ENCODE results near the gene ACAD10.
"Not testable (repeated sequence)": the region's sequence is repeated elsewhere in the genome, so short reads cannot be mapped to it uniquely, and the experiment has no call there.

DNA sequence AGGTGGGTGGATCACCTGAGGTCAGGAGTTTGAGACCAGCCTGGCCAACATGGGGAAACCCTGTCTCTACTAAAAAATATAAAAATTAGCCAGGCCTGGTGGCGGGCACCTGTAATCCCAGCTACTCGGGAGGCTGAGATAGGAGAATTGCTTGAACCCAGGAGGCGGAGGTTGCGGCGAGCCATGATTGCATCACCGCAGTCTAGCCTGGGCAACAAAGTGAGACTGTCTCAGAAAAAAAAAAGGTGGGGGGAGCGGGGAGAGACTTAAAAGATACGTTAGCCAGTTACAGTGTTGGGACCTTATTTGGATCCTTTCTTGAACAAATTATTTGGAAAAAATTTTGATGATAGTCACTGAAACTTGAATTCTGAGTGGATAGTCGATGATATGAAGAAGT is 53.7 kb downstream of the ACAD10 start:
- TF ChIP-seq, protein P1, sequence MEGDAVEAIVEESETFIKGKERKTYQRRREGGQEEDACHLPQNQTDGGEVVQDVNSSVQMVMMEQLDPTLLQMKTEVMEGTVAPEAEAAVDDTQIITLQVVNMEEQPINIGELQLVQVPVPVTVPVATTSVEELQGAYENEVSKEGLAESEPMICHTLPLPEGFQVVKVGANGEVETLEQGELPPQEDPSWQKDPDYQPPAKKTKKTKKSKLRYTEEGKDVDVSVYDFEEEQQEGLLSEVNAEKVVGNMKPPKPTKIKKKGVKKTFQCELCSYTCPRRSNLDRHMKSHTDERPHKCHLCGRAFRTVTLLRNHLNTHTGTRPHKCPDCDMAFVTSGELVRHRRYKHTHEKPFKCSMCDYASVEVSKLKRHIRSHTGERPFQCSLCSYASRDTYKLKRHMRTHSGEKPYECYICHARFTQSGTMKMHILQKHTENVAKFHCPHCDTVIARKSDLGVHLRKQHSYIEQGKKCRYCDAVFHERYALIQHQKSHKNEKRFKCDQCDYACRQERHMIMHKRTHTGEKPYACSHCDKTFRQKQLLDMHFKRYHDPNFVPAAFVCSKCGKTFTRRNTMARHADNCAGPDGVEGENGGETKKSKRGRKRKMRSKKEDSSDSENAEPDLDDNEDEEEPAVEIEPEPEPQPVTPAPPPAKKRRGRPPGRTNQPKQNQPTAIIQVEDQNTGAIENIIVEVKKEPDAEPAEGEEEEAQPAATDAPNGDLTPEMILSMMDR (IDR thresholded peaks at IDR 0.05), result not testable (repeated sequence)
- not testable (repeated sequence) for TF ChIP-seq POLR2AphosphoS5 (IDR thresholded peaks at IDR 0.05; ENCODE audit: low read depth, low read length); SIN3A (IDR thresholded peaks at IDR 0.05; ENCODE audit: borderline replicate concordance, insufficient read depth, low read depth, low read length); REST (IDR thresholded peaks at IDR 0.05; ENCODE audit: insufficient read depth in 1 of 2, low read depth in 2 of 2, low read length in 1 of 2); TCF7L2 (IDR thresholded peaks at IDR 0.05; ENCODE audit: low read depth, low read length)
